UCSD-AML1 (cell line): ENCODE data around the gene DDC.

Source experiments
- DNase-seq: peaks from one replicate; lab custom pipeline; 2025; ENCODE audit not compliant: unreplicated experiment; lab: John Stamatoyannopoulos, UW

The DDC gene

GRCh38 chr7:50564640-50565558 lies at the start of gene DDC:
DDC (minus strand) TSS chr7:50565405; CDS start chr7:50544085, 21,320 bp downstream.
- no peak for DNase-seq

- DNase-seq = no peak
Measured at GRCh38 chr7:50613473-50613872, 48.3 kb upstream of the DDC start.

GRCh38 chr7:50612704-50613103 lies 47.5 kb upstream of the DDC start:
- DNase-seq = no peak

GRCh38 chr7:50610521-50611277 lies 45.5 kb upstream of the DDC start:
- DNase-seq = no peak

GRCh38 chr7:50608196-50608906 lies 43.1 kb upstream of the DDC start:
- DNase-seq = no peak

- no peak for DNase-seq
Measured at GRCh38 chr7:50607524-50608125, 42.4 kb upstream of the DDC start.

- DNase-seq = no peak
Measured at GRCh38 chr7:50605059-50605458, 39.9 kb upstream of the DDC start.

- DNase-seq = no peak
Measured at GRCh38 chr7:50603287-50603686, 38.1 kb upstream of the DDC start.

- no peak for DNase-seq
Measured at GRCh38 chr7:50599385-50599784, 34.2 kb upstream of the DDC start.

GRCh38 chr7:50598460-50599343 lies 33.5 kb upstream of the DDC start:
- DNase-seq = no peak

GRCh38 chr7:50596484-50596883 lies 31.3 kb upstream of the DDC start:
- no peak for DNase-seq

- no peak for DNase-seq
Measured at GRCh38 chr7:50595491-50596102, 30.4 kb upstream of the DDC start.

- DNase-seq = no peak
Measured at GRCh38 chr7:50594734-50595485, 29.7 kb upstream of the DDC start.

- no peak for DNase-seq
Measured at GRCh38 chr7:50594136-50594535, 28.9 kb upstream of the DDC start.

GRCh38 chr7:50592940-50593339 lies 27.7 kb upstream of the DDC start:
- DNase-seq = no peak

GRCh38 chr7:50591480-50592438 lies 26.6 kb upstream of the DDC start:
- no peak for DNase-seq

- no peak for DNase-seq
Measured at GRCh38 chr7:50591098-50591479, 25.9 kb upstream of the DDC start.

GRCh38 chr7:50590535-50590934 lies 25.3 kb upstream of the DDC start:
- DNase-seq = no peak
